Mononuclear cell (primary cell): Measurements from ENCODE around the gene CYP26B1. TPM values are rescaled to one million over a fixed set of nuclear protein-coding genes. Genes with fewer than 3 reads are reported as not detected.

Experiments
- H3K27me3 ChIP-seq: 2 replicates; pipeline ENCODE4 v1.6.0; 2011; ENCODE audit warnings: low read length, control low read depth; ENCODE audit not compliant: insufficient read depth
- H3K4me1 ChIP-seq: 2 replicates; pipeline ENCODE4 v1.5.1; 2011; ENCODE audit warnings: mild to moderate bottlenecking, low read length, control low read depth; ENCODE audit not compliant: insufficient read depth
- H3K4me3 ChIP-seq: 2 replicates; pipeline ENCODE4 v1.5.1; 2011; ENCODE audit warnings: mild to moderate bottlenecking, low read length, moderate library complexity
- H3K9me3 ChIP-seq: 2 replicates; pipeline ENCODE4 v1.5.1; 2011; ENCODE audit warnings: low read depth, mild to moderate bottlenecking, control low read depth, low read length
- total RNA-seq: library from RNA; depleted of rRNA; stranded (reverse); fragments of >200 nt; gene quantifications from one replicate; pipeline ENCODE4 v1.2.3, GENCODE V29; 2012

Gene CYP26B1
- under 0.01 TPM for total RNA-seq

GRCh38 chr2:72147303-72147971 lies at the start of gene CYP26B1:
Gene CYP26B1, minus strand, starts transcription at chr2:72147862. Its CDS starts 28 bp downstream, at chr2:72147834.
- H3K27me3 ChIP-seq, result peaks cover 79% of the 10 kb centered on the region
- peaks cover 35% of the 10 kb centered on the region for H3K4me1 ChIP-seq
- H3K9me3 ChIP-seq, result no peaks in the 10 kb centered on the region
- H3K4me3 ChIP-seq, result no peak within 1 kb of the TSS

GRCh38 chr2:72193723-72194122 lies 46.1 kb upstream of the CYP26B1 start:
- H3K9me3 ChIP-seq, result no peaks in the 10 kb centered on the region
- no peak overlapping the region for H3K4me3 ChIP-seq
- H3K4me1 ChIP-seq, result no peaks in the 10 kb centered on the region
- H3K27me3 ChIP-seq, result no peaks in the 10 kb centered on the region

- Histone ChIP-seq H3K4me3 (no peak overlapping the region), H3K4me1 (no peaks in the 10 kb centered on the region), H3K9me3 (no peaks in the 10 kb centered on the region), H3K27me3 (no peaks in the 10 kb centered on the region)
Observed at GRCh38 chr2:72191441-72191840, 43.8 kb upstream of the CYP26B1 start.

GRCh38 chr2:72185206-72185605 lies 37.5 kb upstream of the CYP26B1 start:
- H3K4me3 ChIP-seq, result no peak overlapping the region
- no peaks in the 10 kb centered on the region for H3K4me1 ChIP-seq
- no peaks in the 10 kb centered on the region for H3K9me3 ChIP-seq
- H3K27me3 ChIP-seq, result no peaks in the 10 kb centered on the region

- H3K27me3 ChIP-seq, result no peaks in the 10 kb centered on the region
- H3K9me3 ChIP-seq, result no peaks in the 10 kb centered on the region
- no peaks in the 10 kb centered on the region for H3K4me1 ChIP-seq
Observed at GRCh38 chr2:72183466-72183865, 35.8 kb upstream of the CYP26B1 start.

GRCh38 chr2:72183016-72183415 lies 35.4 kb upstream of the CYP26B1 start:
- Histone ChIP-seq H3K4me3 (no peak overlapping the region), H3K27me3 (no peaks in the 10 kb centered on the region), H3K4me1 (no peaks in the 10 kb centered on the region), H3K9me3 (no peaks in the 10 kb centered on the region)

More at GRCh38 chr2:72183466-72183865, 35.8 kb upstream of the CYP26B1 start:
- H3K4me3 ChIP-seq, result no peak overlapping the region

- Histone ChIP-seq H3K4me3 (no peak overlapping the region), H3K9me3 (no peaks in the 10 kb centered on the region)
Observed at GRCh38 chr2:72182547-72182946, 34.9 kb upstream of the CYP26B1 start.

GRCh38 chr2:72181616-72182015 lies 34.0 kb upstream of the CYP26B1 start:
- no peak overlapping the region for H3K4me3 ChIP-seq
- H3K27me3 ChIP-seq, result no peaks in the 10 kb centered on the region
- H3K4me1 ChIP-seq, result no peaks in the 10 kb centered on the region
- no peaks in the 10 kb centered on the region for H3K9me3 ChIP-seq

More at GRCh38 chr2:72182547-72182946, 34.9 kb upstream of the CYP26B1 start:
- H3K4me1 ChIP-seq, result no peaks in the 10 kb centered on the region
- no peaks in the 10 kb centered on the region for H3K27me3 ChIP-seq

GRCh38 chr2:72180351-72180750 lies 32.7 kb upstream of the CYP26B1 start:
- H3K4me3 ChIP-seq, result no peak overlapping the region
- no peaks in the 10 kb centered on the region for H3K9me3 ChIP-seq
- H3K4me1 ChIP-seq, result no peaks in the 10 kb centered on the region
- no peaks in the 10 kb centered on the region for H3K27me3 ChIP-seq

- Histone ChIP-seq H3K9me3 (no peaks in the 10 kb centered on the region), H3K4me3 (no peak overlapping the region), H3K27me3 (no peaks in the 10 kb centered on the region), H3K4me1 (no peaks in the 10 kb centered on the region)
Observed at GRCh38 chr2:72178551-72178950, 30.9 kb upstream of the CYP26B1 start.

GRCh38 chr2:72176281-72176680 lies 28.6 kb upstream of the CYP26B1 start:
- Histone ChIP-seq H3K9me3 (no peaks in the 10 kb centered on the region), H3K4me3 (no peak overlapping the region), H3K4me1 (no peaks in the 10 kb centered on the region), H3K27me3 (no peaks in the 10 kb centered on the region)

GRCh38 chr2:72175636-72176035 lies 28.0 kb upstream of the CYP26B1 start:
- H3K4me1 ChIP-seq, result no peaks in the 10 kb centered on the region
- no peak overlapping the region for H3K4me3 ChIP-seq
- H3K9me3 ChIP-seq, result no peaks in the 10 kb centered on the region
- H3K27me3 ChIP-seq, result no peaks in the 10 kb centered on the region

GRCh38 chr2:72173640-72174321 lies 26.1 kb upstream of the CYP26B1 start:
- no peaks in the 10 kb centered on the region for H3K9me3 ChIP-seq
- no peaks in the 10 kb centered on the region for H3K27me3 ChIP-seq
- H3K4me1 ChIP-seq, result no peaks in the 10 kb centered on the region
- H3K4me3 ChIP-seq, result no peak overlapping the region

- Histone ChIP-seq H3K27me3 (no peaks in the 10 kb centered on the region), H3K4me1 (no peaks in the 10 kb centered on the region), H3K9me3 (no peaks in the 10 kb centered on the region), H3K4me3 (no peak overlapping the region)
Observed at GRCh38 chr2:72172478-72172877, 24.8 kb upstream of the CYP26B1 start.

GRCh38 chr2:72166279-72166678 lies 18.6 kb upstream of the CYP26B1 start:
- peaks cover 7% of the 10 kb centered on the region for H3K27me3 ChIP-seq
- H3K4me3 ChIP-seq, result no peak overlapping the region
- H3K4me1 ChIP-seq, result no peaks in the 10 kb centered on the region

GRCh38 chr2:72165792-72166191 lies 18.1 kb upstream of the CYP26B1 start:
- Histone ChIP-seq H3K9me3 (no peaks in the 10 kb centered on the region), H3K4me1 (no peaks in the 10 kb centered on the region), H3K27me3 (peaks cover 7% of the 10 kb centered on the region)

More at GRCh38 chr2:72166279-72166678, 18.6 kb upstream of the CYP26B1 start:
- no peaks in the 10 kb centered on the region for H3K9me3 ChIP-seq

More at GRCh38 chr2:72165792-72166191, 18.1 kb upstream of the CYP26B1 start:
- H3K4me3 ChIP-seq, result no peak overlapping the region
